Karpas-422 (cell line): ENCODE results near the gene LIPC. TPM values are rescaled to one million over a fixed set of nuclear protein-coding genes. Genes with fewer than 3 reads are reported as not detected.

Experiments used
- DNase-seq: peaks from one replicate; pipeline ENCODE4 v3.0.0-alpha.2; 2015
- H2AFZ ChIP-seq: fragments of 200-600 bp; sonication (generic); 2 replicates; pipeline ENCODE4 v1.6.1; 2014; ENCODE audit warnings: antibody characterized with exemption, low read length, mixed read lengths
- H3K27ac ChIP-seq: fragments of 200-600 bp; sonication (generic); 2 replicates; pipeline ENCODE4 v1.5.1; 2014; ENCODE audit warnings: mild to moderate bottlenecking, low read length, moderate library complexity
- H3K27me3 ChIP-seq: fragments of 200-600 bp; sonication (generic); 2 replicates; pipeline ENCODE4 v1.6.1; 2014; ENCODE audit warnings: low read length, mixed read lengths
- H3K36me3 ChIP-seq: fragments of 200-600 bp; sonication (generic); 2 replicates; pipeline ENCODE4 v1.6.1; 2014; ENCODE audit warnings: low read length, mixed read lengths; ENCODE audit not compliant: insufficient read depth
- H3K4me1 ChIP-seq: fragments of 200-600 bp; sonication (generic); 2 replicates; pipeline ENCODE4 v1.6.1; 2014; ENCODE audit warnings: mild to moderate bottlenecking, low read length, mixed read lengths
- H3K4me2 ChIP-seq: fragments of 200-600 bp; sonication (generic); 2 replicates; pipeline ENCODE4 v1.6.1; 2014; ENCODE audit warnings: low read length, low read depth, mild to moderate bottlenecking; ENCODE audit not compliant: poor library complexity, severe bottlenecking
- H3K4me3 ChIP-seq: fragments of 200-600 bp; sonication (generic); 2 replicates; pipeline ENCODE4 v1.5.1; 2014; ENCODE audit warnings: mild to moderate bottlenecking, antibody characterized with exemption, low read length, mixed read lengths
- H3K79me2 ChIP-seq: fragments of 200-600 bp; sonication (generic); 2 replicates; pipeline ENCODE4 v1.6.1; 2014; ENCODE audit warnings: mild to moderate bottlenecking, low read length, mixed read lengths
- H3K9ac ChIP-seq: fragments of 200-600 bp; sonication (generic); 2 replicates; pipeline ENCODE4 v1.6.0; 2014; ENCODE audit warnings: low read length
- H3K9me2 ChIP-seq: fragments of 200-600 bp; sonication (generic), shearing (Covaris generic); replicated peaks from 2 replicates; pipeline ENCODE4 v1.6.0; 2014; ENCODE audit warnings: mild to moderate bottlenecking, low read length, moderate library complexity; ENCODE audit not compliant: insufficient read depth
- H3K9me3 ChIP-seq: fragments of 300-700, 200-600 bp; sonication (generic); 2 replicates; pipeline ENCODE4 v1.6.1; 2014; ENCODE audit warnings: low read length, mixed read lengths
- H4K20me1 ChIP-seq: fragments of 200-600 bp; sonication (generic); 2 replicates; pipeline ENCODE4 v1.6.1; 2014; ENCODE audit warnings: mild to moderate bottlenecking, antibody characterized with exemption, low read length, low read depth; ENCODE audit not compliant: insufficient read depth
- total RNA-seq: library from RNA; depleted of rRNA; stranded (reverse); fragments of >200 nt; shearing (Covaris generic); gene quantifications from 2 replicates; pipeline ENCODE4 v1.2.3, GENCODE V29; 2014; ENCODE audit warnings: low replicate concordance

The LIPC gene
- total RNA-seq, 1 experiment from 2014 or later = not detected

DNA sequence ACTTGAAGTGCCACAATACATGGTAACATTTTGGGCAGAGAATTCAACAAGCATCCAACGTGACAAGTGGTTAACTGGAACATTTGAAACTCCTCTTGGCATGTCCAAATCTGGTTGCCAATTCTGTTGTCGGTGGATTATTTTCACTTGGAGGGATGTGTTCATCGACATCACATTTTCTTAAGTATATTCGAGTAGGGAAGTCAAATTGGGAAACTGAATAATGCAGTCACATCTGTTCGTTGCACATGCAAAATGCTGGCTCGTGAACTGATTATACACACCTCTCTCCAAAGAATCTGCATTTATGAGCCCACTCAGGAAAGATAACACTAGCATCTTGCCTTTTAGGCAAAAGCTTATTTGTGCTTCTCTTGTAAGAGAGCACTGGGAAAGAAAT lies 139.7 kb downstream of the LIPC start:
- DNase-seq = no peak
- Histone ChIP-seq H4K20me1 (no peaks in the 10 kb centered on the region), H3K79me2 (no peaks in the 10 kb centered on the region), H3K27me3 (peaks cover 4% of the 10 kb centered on the region; the same call in 1 of the 2 replicates), H3K27ac (no peak overlapping the region), H3K4me2 (no peak overlapping the region), H3K4me1 (peaks cover 4% of the 10 kb centered on the region), H3K9me2 (no peaks in the 10 kb centered on the region), H3K36me3 (no peaks in the 10 kb centered on the region), H3K9ac (no peak overlapping the region), H2AFZ (no peak overlapping the region), H3K9me3 (no peaks in the 10 kb centered on the region), H3K4me3 (no peak overlapping the region)

DNA sequence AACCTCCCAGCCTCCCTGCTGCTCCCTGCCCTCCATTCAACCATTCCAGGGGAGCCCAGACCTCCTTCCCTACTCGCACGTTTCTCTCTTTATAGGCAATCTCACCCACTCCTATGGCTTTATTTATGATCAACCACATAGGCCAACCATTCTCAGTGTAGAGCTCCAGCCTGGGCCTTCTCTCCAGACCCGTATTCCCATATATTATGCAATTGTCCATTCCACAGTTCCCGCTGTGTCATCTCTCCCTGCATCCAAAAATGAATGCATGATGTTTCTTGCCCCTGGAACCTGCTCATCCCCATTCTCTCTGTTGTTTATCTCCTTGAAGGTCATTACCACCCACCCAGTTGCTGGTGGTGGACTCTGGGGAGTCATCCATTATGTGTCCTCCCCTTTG lies 140.7 kb downstream of the LIPC start:
- Histone ChIP-seq H3K4me1 (peaks cover 4% of the 10 kb centered on the region), H3K27ac (no peak overlapping the region), H2AFZ (no peak overlapping the region), H3K9me2 (no peaks in the 10 kb centered on the region), H3K9ac (no peak overlapping the region), H4K20me1 (no peaks in the 10 kb centered on the region), H3K27me3 (peaks cover 4% of the 10 kb centered on the region; the same call in 1 of the 2 replicates), H3K79me2 (no peaks in the 10 kb centered on the region), H3K36me3 (no peaks in the 10 kb centered on the region), H3K4me2 (no peak overlapping the region), H3K4me3 (no peak overlapping the region), H3K9me3 (no peaks in the 10 kb centered on the region)
- no peak for DNase-seq

DNA sequence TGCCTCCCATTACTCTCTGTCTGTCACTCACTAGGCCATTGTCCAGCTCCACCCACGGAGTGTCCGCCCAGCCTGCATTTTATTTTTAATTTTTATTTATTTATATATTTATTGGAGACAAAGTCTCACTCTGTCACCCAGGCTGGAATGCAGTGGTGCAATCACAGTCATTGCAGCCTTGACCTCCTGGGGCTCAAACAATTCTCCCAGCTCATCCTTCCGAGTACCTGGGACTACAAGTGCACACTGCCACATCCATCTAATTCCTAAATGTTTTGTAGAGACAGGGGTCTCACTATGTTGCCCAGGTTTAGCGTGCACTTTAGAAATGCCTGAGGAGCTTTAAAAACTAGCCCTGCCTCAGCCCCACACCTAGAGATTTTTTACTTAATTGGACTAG lies 141.5 kb downstream of the LIPC start:
- no peaks in the 10 kb centered on the region for H3K79me2 ChIP-seq
- H3K9me3 ChIP-seq = no peaks in the 10 kb centered on the region
- DNase-seq = no peak
- H3K27ac ChIP-seq = no peak overlapping the region
- H2AFZ ChIP-seq = no peak overlapping the region
- no peaks in the 10 kb centered on the region for H4K20me1 ChIP-seq
- no peaks in the 10 kb centered on the region for H3K9me2 ChIP-seq
- peaks cover 4% of the 10 kb centered on the region; the same call in 1 of the 2 replicates for H3K27me3 ChIP-seq
- H3K9ac ChIP-seq = no peak overlapping the region
- H3K4me1 ChIP-seq = peaks cover 4% of the 10 kb centered on the region
- H3K4me2 ChIP-seq = no peak overlapping the region
- no peak overlapping the region for H3K4me3 ChIP-seq
- no peaks in the 10 kb centered on the region for H3K36me3 ChIP-seq

DNA sequence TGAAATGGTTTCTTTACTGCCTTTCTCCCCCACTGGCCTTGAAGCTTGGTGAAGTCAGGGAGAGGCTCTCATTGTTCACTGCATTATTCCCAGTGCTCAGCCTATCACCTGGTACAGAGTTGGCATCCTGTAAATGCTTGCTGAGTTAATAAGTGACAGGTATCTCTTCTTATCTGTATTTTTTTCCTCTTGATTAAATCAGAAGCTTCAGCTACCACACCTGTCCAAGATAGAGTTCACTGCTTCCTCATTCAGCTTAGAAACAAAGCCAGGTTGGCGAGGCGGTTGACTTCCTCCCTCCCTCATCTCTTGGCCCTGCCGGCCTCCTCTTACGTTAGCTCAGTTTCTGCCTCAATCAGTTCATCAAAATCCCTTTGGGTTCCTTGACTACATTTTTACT lies 142.8 kb downstream of the LIPC start:
- no peaks in the 10 kb centered on the region for H4K20me1 ChIP-seq
- H3K79me2 ChIP-seq = no peaks in the 10 kb centered on the region
- H3K27ac ChIP-seq = no peak overlapping the region
- H3K4me3 ChIP-seq = no peak overlapping the region
- H3K9me3 ChIP-seq = no peaks in the 10 kb centered on the region
- no peak overlapping the region for H3K4me2 ChIP-seq
- H3K27me3 ChIP-seq = peaks cover 3% of the 10 kb centered on the region; the same call in 1 of the 2 replicates
- no peak for DNase-seq
- H2AFZ ChIP-seq = no peak overlapping the region
- H3K36me3 ChIP-seq = no peaks in the 10 kb centered on the region
- H3K9me2 ChIP-seq = no peaks in the 10 kb centered on the region
- H3K4me1 ChIP-seq = peaks cover 4% of the 10 kb centered on the region
- H3K9ac ChIP-seq = no peak overlapping the region

DNA sequence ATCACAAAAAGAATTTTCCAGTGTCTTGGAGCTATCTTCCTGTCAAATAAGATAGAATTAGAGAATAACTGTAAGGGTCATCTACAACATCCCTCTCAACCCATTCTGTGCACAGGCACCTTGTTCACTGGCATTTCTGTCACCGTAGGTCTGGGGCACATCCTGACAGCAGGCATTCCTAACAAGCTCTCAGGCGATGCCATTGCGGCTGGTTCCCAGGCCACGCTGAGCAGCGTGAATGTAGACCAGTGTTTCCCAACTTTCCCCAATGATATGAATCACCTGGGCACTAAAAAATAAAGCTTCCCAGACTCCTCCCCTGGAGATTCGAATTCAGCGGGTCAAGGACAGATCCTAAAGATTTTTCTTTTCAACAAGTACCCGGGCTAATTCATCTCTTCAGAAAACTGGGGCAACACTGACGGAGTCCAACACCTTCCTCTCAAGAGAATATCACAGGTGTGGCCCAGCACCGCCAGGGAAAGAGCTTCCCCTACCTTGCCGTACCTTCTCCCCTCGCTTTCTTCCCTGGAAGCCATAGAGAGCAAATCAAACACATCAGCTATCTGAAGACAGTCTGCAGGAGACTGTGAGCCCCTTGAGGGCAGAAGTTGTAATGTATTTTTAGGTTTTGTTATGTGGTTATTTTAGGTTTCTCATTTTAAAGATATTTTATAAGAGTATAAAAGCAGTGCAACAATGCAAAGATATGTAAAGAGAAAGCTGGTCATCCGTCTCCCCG lies 143.4 kb downstream of the LIPC start:
- Histone ChIP-seq H3K27me3 (no peaks in the 10 kb centered on the region), H3K27ac (no peak overlapping the region), H3K4me2 (no peak overlapping the region), H3K79me2 (no peaks in the 10 kb centered on the region), H2AFZ (no peak overlapping the region), H3K4me1 (peaks cover 4% of the 10 kb centered on the region), H3K9me3 (no peaks in the 10 kb centered on the region), H3K36me3 (no peaks in the 10 kb centered on the region), H3K9ac (no peak overlapping the region), H4K20me1 (no peaks in the 10 kb centered on the region), H3K9me2 (no peaks in the 10 kb centered on the region), H3K4me3 (no peak overlapping the region)
- DNase-seq = no peak

DNA sequence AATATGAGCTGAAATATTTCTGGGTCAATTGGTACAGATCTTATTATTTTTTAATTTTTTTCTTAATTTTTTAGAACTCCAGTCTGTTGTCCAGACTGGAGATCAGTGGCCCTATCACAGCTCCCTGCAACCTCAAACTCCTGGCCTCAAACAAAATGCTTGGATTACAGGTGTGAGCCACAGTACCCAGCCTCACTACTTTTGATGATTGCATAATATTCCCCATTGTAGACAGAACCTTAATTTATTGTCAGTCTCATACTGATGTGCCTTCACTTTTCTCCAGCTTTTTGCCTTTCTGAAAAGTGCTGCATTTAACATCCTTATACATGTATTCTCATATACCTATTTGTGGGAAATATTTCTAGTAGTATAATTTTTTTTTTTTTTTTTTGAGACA lies 144.9 kb downstream of the LIPC start:
- Histone ChIP-seq H3K9me3 (no peaks in the 10 kb centered on the region), H3K79me2 (no peaks in the 10 kb centered on the region), H3K27ac (no peak overlapping the region), H3K36me3 (no peaks in the 10 kb centered on the region), H3K9me2 (no peaks in the 10 kb centered on the region), H3K4me3 (no peak overlapping the region), H3K4me1 (peaks cover 1% of the 10 kb centered on the region), H3K27me3 (no peaks in the 10 kb centered on the region), H3K4me2 (no peak overlapping the region), H2AFZ (no peak overlapping the region), H3K9ac (no peak overlapping the region), H4K20me1 (no peaks in the 10 kb centered on the region)
- no peak for DNase-seq

DNA sequence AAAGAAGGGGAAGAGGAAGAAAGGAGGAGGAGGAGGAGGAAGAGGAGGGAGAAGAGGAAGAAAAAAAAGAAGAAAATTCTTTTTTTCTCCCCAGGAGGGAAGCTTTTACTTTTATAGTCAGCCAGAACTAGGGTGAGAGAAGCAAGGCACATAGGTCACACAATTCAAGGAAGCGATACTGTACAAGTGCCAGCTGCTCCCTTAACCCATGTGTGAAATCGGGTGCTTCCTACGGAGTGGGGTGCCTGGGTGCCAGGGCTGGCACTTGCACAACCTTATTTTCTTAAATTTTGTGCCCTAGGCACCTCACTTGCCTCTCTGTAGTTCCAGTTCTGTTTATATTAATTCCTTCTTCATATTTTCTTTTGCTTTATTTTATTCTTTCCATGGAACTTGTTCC lies 150.4 kb downstream of the LIPC start:
- no peak overlapping the region for H3K9ac ChIP-seq
- no peak overlapping the region for H3K4me3 ChIP-seq
- H3K9me3 ChIP-seq = peaks cover 4% of the 10 kb centered on the region
- DNase-seq = no peak
- no peaks in the 10 kb centered on the region for H3K79me2 ChIP-seq
- no peaks in the 10 kb centered on the region for H3K9me2 ChIP-seq
- H3K36me3 ChIP-seq = no peaks in the 10 kb centered on the region
- no peak overlapping the region for H3K4me2 ChIP-seq
- H3K27ac ChIP-seq = no peak overlapping the region
- peaks cover 19% of the 10 kb centered on the region for H3K4me1 ChIP-seq
- H4K20me1 ChIP-seq = no peaks in the 10 kb centered on the region
- H2AFZ ChIP-seq = no peak overlapping the region
- H3K27me3 ChIP-seq = no peaks in the 10 kb centered on the region

DNA sequence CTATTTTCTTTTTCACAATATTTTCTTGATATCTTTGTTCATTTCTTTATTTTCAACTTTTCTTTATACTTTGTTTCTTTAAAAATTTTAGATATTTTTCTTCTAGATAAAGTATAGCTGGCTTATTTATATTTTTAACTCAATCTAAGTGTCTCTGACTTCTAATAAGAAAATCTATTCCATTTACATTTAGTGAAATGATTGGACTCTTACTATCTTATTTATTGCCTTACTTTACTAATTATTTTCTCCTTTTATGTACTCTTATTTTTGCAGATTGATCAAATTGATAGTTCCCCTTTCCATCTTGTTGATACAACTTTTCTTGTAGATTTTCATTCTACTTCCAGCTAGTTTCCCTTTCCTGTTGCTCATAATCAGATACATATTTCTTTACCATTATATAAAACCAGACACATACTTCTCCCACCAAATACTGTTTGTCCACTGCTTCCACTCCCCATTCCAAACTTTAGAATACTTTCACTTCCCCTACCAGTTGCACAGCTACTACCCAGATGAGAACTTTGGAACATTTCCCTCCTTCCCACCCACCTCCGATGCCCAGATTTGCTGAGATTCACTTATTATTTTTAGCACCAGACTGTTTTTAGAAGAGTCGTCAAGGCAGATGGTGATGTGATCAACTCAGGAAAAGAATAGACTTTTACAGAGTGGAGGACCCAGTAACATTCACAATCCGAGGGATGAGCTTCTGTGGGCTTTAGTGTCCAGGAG lies 151.5 kb downstream of the LIPC start:
- no peak overlapping the region for H2AFZ ChIP-seq

More for the DNA sequence above, 151.5 kb downstream of the LIPC start:
- Histone ChIP-seq H3K27ac (no peak overlapping the region), H3K4me2 (no peak overlapping the region), H4K20me1 (no peaks in the 10 kb centered on the region), H3K9me3 (peaks cover 4% of the 10 kb centered on the region), H3K4me1 (peaks cover 23% of the 10 kb centered on the region), H3K9me2 (no peaks in the 10 kb centered on the region), H3K4me3 (no peak overlapping the region), H3K36me3 (no peaks in the 10 kb centered on the region), H3K27me3 (no peaks in the 10 kb centered on the region), H3K79me2 (no peaks in the 10 kb centered on the region), H3K9ac (no peak overlapping the region)
- DNase-seq = no peak
